OCI-LY7 (cell line): ENCODE measurements around the gene MARK2.

ENCODE experiments used
- EZH2phosphoT487 ChIP-seq: fragments of 200-600 bp; sonication (generic); IDR thresholded peaks from 2 replicates; pipeline ENCODE4 v1.6.1; 2018; ENCODE audit warnings: low read depth, borderline replicate concordance, mild to moderate bottlenecking, mixed run types, antibody characterized with exemption, low read length, moderate library complexity, mixed read lengths
- TF ChIP-seq, protein P1 (sequence below): fragments of 200-600 bp; sonication (generic); conservative IDR thresholded peaks from 2 replicates; pipeline ENCODE4 v1.5.1; 2014; ENCODE audit warnings: mild to moderate bottlenecking, antibody characterized with exemption, low read length, moderate library complexity, mixed read lengths

DNA sequence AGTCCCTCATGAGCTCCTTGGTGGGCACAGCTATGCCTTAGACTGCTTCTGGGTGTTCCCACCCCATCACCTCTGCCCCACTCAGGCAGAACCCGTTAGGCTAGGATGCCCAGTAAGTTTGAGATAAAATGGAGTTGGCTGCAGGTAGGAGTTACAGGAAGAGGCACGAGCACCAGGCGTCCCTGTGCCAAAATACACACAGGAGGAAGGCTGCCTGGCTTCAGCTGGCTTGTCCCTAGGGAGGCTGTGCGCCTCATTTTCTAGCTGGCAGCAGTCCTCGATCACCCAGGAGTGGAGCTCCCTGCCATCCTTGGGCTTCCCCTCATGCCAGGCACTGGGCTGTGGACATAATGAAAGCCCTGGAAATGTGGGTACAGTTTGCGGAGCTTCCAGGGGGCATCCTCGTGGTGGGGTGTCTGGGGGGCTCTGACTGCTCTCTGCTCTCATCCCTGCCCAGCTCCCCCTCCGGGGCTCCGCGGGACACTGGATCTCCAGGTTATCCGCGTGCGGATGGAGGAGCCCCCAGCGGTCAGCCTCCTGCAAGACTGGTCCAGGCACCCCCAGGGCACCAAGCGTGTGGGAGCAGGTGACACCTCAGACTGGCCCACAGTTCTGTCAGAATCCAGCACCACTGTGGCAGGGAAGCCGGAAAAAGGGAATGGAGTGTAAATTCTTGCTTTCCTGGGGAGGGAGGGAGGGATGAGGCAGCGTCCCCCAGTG, 12.3 kb upstream of the MARK2 start:
- TF ChIP-seq, protein P1, sequence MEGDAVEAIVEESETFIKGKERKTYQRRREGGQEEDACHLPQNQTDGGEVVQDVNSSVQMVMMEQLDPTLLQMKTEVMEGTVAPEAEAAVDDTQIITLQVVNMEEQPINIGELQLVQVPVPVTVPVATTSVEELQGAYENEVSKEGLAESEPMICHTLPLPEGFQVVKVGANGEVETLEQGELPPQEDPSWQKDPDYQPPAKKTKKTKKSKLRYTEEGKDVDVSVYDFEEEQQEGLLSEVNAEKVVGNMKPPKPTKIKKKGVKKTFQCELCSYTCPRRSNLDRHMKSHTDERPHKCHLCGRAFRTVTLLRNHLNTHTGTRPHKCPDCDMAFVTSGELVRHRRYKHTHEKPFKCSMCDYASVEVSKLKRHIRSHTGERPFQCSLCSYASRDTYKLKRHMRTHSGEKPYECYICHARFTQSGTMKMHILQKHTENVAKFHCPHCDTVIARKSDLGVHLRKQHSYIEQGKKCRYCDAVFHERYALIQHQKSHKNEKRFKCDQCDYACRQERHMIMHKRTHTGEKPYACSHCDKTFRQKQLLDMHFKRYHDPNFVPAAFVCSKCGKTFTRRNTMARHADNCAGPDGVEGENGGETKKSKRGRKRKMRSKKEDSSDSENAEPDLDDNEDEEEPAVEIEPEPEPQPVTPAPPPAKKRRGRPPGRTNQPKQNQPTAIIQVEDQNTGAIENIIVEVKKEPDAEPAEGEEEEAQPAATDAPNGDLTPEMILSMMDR, result no peak
- no peak for TF ChIP-seq EZH2phosphoT487
